T-helper 1 cell (primary cell): ENCODE data around the gene MAPKAP1.

Source experiments
- DNase-seq, 5 donors: peaks; one replicate each; pipeline ENCODE4 v3.0.0-alpha.2; 2012 to 2020

MAPKAP1 gene

GRCh38 chr9:125532412-125532811 is 174.6 kb downstream of the MAPKAP1 start:
- DNase-seq: no peak

DNA sequence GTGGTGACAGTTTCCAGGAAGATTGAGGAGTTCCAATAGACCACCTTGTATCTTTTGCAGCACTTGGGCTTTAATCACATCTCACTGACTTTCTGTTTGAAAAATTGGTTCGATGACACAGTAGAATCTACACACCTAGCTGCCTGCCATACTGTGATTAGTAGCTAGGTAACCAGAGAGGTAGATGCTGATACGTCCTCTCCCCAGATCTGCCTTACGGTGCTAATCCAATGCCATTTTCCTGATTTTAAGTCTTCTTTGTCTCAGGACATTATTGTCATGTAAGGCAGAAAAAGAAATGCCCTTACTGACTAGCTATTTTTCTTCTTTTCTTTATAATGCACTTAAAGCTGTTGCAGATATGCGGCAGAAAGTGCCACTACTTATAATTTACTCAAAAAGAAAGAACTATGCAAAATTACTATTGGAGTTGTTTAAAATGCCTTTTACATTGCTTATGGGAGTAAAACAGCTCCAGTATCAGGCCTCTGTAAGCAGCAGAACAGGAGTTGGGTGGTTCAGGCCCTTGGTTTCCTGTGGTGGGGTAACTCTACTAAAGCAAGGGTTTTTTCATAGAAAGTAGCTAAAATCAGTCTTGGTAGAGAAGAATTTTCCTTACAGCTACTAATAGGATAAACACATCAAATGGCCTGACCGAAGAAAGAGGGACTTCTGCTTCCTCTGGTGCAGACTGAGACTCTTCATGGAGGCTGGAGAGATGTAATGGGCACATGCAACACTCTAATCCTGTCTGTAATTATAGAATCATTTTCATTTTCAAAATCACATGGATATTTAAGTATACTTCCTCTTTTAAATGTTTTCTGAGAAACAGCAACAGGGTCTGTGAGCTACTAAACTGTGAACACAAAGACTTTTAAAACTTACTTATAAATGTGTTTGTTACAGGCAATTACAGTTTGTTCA is 177.2 kb downstream of the MAPKAP1 start:
- DNase-seq: peak in 1 of 5 donors; percentile 22

DNA sequence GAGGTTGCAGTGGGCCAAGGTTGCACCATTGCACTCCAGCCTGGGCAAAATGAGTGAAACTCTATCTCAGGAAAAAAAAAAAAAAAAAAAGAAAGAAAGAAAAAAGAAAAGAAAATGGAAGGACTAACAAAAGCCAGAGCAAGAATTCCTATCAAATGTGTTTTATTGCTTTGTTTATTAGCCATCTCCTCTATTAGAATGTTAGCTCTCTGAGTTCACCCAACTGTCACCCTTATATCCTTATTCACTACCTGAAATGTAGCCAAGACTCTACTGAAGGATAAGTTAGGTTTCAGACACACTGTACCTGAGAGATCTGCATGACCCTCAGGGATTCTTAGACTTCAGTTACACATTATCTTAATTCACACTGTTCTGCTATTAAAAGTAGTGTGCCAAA is 177.9 kb downstream of the MAPKAP1 start:
- DNase-seq: no peak

GRCh38 chr9:125527471-125528002 is 179.5 kb downstream of the MAPKAP1 start:
- DNase-seq: no peak

DNA sequence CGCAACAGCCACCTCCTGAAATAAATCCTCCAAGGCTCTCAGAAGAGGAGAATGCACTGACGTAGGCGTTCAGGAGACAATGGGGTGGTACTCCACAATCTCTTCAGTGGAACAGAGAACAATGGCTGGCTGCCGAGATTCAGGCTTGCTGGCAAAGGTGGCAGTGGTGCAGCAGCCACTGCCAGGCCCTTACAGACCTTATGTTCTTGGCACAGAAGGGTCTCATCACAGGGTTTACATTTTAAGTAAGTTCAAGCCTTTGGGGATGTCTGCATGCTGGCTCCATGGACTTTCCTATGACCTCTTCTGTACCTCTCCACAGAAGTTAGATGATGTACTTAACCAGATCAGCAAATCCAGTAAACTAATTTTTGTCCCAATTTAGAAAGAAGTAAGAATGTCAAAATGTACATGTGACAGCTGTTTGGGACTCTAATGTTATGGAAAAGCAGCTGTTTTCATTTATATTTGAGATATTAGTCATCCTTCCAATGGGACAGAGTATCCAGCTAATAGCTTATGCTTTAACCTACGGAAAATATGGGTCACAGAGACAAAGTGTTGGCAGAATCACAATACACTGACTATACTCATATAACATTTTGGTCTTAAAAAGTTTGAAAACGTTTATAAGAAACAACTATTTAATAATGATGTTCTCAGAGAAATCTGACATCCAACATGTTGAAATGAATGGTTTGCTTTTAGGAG is 180.9 kb downstream of the MAPKAP1 start:
- no peak for DNase-seq

DNA sequence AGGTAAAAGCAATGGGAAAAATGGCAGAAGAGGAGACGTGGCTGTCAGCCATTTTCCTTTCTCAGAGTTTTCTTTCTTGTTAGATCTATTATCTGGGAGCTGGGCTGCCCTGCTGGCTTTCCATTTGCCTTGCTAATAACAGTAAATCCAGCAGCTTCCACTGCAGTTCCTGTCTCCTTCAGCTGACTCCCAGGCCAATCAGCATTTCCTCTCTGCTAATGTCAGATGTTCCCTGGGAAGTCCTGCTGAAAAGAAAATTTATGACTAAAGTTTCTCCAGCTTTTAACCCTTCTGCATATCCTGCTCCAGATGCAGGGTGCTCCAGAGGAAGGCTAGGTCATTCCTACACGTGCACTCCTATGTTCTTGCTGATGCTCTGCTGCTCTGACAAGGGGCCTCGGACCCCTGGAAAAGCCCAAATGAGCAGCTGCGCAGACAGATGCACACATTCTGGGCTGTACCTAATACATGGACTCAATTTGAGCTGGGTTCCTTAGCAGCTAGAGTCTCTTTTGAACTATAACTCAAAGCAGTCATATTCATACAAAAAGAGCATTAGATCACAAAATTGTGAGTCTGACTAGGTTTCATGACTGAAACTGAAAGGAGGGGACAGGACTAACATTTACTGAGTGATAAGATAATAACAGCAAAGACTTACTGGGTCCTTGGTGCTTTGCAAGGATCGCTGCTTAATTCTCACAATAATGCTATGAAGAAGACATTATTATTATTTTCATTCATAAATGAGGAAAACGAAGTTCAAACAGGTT is 182.2 kb downstream of the MAPKAP1 start:
- peak in 1 of 5 donors; percentile 11 for DNase-seq

DNA sequence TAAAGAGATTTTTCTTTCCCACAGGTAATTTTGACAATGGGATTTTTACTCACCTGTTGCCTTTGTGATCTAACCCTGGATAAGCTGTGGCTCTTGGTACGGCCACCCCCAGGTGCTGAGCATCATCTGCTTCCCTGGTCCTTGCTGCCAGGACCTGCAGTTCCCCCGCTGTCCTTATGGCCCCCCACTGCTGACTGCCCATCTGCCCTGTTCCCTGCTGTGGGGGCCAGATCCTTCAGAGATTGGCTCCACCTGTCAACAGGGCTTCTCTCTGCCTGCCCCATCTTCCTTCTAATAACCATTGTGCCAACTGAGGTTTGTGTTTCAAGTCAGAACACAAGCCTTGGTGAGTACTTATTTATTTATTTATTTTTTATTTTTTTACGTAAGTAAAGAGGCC is 183.3 kb downstream of the MAPKAP1 start:
- DNase-seq: no peak

- DNase-seq: no peak
Observed at GRCh38 chr9:125522328-125522725, 184.7 kb downstream of the MAPKAP1 start.

GRCh38 chr9:125521462-125522327 is 185.3 kb downstream of the MAPKAP1 start:
- peak in 1 of 5 donors; percentile 85 for DNase-seq

DNA sequence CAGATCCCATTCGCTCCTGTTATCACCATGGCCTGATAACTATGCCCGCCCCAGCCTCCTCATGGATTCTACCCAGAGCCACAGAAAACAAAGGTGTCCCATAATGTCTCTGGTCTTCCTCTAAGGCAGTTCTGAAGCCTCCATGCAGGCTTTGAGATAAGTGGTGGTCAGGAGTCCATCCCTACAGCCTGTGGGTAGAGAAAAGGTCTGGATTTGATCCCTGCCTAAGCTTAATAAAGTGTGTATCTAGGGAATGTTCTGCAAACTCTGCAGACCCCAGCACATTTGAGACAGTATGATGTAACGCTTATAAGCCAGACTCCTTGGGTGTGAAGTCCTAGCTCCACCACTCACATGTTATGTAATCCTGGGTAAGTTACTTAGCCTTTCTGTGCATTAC is 187.3 kb downstream of the MAPKAP1 start:
- no peak for DNase-seq

GRCh38 chr9:125517577-125517976 is 189.4 kb downstream of the MAPKAP1 start:
- no peak for DNase-seq

DNA sequence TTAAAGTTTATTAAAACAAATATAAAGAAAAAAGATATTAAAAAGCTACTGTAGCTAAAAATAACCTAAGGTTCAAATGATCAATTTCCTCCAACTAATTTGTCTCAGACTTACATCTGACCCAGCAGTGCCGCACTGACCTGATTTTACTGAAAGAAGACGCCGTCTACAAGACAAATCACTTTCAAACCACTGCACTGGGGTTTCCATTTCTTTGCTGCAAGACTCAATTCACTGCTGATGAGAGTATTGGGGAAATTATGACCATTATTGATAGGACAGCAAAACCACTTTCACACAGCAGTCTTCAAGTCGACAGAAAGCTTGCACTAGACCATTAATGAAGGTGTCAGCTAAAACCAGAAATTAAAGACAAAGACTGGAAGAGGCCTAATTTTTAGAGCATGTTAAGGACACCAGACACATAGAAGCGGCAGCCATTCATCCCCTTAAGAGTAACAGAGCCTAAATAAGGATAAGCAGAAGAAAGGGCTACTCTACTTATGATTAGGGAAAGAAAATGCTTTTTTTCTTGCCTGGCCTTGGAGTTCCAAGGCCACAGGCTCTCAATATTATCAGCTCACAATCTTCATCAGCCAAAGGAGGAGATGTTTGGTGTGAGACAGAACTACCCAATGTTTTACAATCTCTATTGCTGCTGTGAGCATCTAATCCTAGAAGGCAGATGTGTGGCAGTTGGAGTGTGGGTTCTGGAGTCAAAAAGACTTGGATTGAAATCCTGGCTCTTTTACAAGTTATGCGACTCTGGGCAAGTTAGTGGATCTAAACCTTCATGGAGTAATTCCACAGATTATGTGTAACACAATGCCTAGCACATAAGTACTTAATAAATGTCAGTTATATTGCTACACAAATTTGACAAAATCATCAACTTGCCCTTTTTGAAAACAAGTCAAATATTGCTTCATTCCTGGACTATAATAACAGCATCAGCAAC is 190.7 kb downstream of the MAPKAP1 start:
- no peak for DNase-seq

- DNase-seq: no peak
Observed at GRCh38 chr9:125515281-125515680, 191.7 kb downstream of the MAPKAP1 start.

DNA sequence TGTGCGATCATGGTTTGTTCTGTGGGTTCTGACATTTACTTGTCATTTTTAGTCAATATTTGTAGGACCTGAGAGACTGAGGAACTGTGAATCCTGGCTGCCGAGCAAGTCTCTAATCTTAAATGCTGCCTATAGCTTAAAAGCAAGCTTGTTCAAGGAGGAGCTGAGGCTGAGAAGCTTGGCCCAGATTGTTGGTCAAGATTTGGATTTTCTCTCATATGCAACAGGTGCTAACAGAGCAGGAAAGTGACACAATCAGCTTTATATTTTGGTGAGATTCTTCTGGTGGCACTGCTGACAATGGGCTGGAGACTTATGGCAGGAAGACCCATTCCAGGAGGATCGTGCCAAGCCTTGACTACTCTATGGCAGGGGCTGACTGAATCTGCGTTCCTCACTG is 192.5 kb downstream of the MAPKAP1 start:
- no peak for DNase-seq

DNA sequence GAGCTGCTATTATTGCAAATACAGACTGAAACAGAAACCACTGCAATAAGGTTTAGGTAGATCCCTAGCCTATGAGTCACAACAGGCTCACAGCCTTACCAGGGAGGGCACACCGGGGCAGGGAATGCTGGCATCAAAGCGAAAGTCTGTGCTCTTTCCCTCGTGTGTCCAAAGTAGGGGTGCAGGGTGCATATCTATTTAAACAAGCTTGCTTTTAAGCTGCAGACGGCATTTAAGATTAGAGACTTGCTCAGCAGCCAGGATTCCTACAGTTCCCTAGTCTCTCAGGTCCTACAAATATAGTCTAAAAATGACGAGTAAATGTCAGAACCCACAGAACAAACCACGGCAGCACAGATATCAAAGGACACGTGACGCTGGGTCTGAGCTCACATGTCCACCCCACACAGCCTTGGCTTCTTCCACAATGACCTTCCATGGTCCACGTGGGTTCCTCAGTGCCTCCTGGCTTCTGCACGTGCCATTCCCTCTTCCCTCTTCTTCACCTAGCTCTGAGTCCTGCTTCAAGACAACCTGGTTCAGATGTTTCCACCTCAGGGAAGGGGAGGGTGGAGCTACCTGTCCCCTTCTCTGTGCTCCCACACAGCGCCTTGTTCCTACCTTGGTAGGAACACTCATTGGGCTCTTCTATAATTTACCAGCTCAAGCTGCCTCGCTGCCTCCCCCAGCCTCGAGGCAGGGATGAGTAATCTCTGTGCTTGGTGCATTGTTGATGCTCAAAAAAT is 193.2 kb downstream of the MAPKAP1 start:
- peak in 1 of 5 donors; percentile 49 for DNase-seq

DNA sequence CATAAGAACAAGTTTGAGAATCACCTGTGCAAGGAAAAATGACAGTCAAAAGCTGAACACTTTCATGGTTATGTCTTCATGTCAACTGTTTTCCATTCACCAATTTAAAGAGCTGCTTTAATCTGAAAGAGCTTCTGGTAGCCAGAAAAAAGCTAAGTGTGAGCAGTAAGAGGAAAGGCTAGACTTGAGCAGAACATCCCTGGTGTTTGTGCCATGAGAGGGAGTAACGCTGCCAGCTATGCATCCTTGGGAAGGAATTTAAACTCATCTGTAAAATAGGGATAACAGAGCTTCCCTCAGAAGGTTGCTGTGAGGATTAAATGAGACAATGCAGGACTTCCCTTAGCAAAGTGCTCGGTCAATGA is 193.7 kb downstream of the MAPKAP1 start:
- DNase-seq: no peak

GRCh38 chr9:125511789-125512660 is 195.0 kb downstream of the MAPKAP1 start:
- no peak for DNase-seq

GRCh38 chr9:125510980-125511379 is 196.0 kb downstream of the MAPKAP1 start:
- no peak for DNase-seq

GRCh38 chr9:125509476-125509875 is 197.5 kb downstream of the MAPKAP1 start:
- no peak for DNase-seq
